GM18508 (cell line): ENCODE data around the gene MCOLN2.
"Not testable (repeated sequence)": the region's sequence is repeated elsewhere in the genome, so short reads cannot be mapped to it uniquely, and the experiment has no call there.

Experiments used
- ATAC-seq: cut with Tn5 transposase; IDR thresholded peaks from one replicate; pipeline ENCODE4 v1.9.1; 2021; ENCODE audit warnings: moderate number of reproducible peaks; ENCODE audit not compliant: insufficient read depth, unreplicated experiment

MCOLN2 gene

DNA sequence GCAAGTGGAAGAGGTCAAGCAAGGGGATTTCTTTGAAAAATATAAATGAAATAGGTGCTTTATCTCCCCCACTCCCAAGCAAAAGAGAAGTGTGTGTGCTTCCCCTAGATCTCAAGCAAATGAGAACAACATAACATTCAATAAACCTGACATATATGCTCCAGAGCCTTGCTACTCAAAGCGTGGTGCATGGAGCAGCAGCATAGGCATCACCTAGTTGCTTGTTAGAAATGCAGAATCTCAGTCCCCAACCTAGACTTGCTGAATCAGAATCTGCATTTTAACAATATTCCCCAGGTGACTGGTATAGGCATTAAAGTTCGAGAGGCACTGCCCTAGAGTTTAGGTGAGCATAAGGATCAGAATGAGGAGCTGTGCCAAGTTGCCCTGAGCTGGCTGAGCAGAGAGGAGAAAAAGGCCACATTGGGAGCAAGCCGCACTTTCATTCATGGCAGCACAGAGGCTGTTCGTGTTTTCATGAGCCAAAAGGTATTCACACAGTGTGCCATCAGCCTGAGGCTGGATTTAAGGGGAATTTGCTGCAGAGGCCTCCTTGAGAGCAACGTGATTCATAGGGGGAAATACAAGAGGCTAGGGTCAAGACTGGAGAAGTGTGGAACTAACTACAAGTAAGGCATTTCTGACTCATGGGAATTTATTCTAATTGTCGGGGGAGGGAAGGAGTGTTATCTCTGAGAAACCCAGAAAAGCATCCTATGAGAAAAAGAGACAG is 89.7 kb downstream of the MCOLN2 start:
- no peak for ATAC-seq

DNA sequence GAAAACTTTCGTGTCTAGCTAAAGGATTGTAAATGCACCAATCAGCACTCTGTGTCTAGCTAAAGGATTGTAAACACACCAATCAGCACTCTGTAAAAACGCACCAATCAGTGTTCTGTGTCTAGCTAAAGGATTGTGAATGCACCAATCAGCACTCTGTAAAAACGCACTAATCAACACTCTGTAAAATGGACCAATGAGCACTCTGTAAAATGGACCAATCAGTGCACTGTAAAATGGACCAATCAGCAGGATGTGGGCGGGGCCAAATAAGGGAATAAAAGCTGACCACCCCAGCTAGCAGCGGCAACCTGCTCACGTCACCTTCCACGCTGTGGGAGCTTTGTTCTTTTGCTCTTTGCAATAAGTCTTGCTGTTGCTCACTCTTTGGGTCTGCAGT is 94.2 kb downstream of the MCOLN2 start:
- not testable (repeated sequence) for ATAC-seq

DNA sequence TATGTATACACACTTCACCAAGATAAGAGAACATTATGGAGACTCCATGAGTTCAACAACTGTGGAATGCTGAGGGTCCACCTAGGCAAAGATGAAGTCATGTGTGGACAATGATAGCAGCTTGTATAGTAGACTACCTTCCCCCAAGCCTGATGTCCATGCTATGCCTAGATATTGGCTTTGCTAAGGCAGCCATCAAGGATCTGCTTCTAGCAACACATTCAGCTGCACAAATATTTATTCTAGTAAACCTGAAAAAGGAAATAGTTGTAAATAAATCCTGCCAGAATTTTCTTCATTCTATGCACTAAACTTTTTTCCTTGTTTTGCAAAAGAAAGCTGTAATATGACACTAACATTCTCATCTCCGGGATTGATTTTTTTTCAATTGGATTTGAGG is 96.9 kb downstream of the MCOLN2 start:
- ATAC-seq, result no peak

DNA sequence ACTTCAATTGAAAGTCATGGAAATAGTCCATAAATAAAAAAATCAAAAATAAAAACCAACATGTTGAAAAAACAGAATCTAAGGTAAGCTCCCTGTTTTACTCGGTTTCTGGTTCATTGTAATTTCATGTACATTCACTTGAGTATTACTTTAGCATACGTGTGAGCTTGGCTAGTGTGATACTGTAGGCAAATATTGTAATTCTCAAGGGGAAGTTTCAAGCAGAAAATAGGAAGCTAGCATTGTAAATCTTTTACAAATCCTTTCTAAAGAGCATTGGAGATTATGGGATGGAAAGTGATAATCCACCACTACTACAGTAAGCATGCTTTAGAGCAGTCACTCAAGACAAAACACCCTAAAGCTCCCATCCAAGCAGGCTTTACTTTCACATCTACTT is 100.6 kb downstream of the MCOLN2 start:
- ATAC-seq, result no peak

DNA sequence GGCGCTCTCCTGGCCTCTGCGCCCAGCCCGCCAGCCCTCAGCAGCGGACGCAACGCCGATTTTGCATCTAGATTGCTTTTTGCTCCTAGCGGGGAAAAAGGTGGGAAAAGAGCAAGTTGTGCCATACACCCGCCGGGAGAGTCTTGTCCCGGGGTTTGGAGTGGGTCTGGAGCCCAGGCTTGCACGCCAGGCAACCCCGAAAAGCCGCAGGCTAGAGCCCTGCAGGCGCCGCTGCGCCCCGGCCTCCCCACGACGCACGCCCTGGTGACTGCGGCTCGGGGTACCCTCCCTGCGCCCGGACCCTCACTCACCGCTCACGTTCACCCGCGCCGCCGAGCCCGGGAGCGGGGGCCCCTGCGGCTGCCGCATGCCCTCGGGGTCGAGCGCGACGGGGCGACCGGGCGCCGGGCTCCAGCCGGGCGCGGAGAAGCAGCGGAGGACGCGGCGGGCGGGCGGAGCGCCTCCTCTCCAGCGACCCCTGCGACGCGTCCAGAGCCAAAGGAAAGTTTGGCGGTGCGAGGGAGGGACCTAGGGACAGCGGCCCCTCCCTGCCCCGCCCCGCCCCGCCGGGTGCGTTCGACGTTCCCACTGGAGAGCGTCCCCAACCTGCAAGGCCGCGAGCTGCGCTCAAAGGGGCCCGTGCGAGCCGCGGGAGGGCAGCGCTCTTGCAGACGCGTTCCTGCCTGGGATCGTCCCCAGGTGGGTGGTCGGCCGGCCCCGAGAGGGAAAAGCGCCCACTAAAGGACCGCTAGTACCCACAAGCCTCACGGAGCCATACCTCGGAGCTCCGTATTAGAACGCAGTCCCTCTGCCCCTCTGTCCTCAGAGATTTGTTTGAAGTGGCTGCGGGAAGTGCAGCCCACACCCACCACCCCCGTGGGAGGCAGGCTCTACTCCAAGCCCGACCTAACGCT is 104.0 kb downstream of the MCOLN2 start, which contains the start of gene LPAR3:
Gene LPAR3 (minus strand): TSS at position 502 of the 914 bp plus-strand sequence. CDS start 27,086 bp downstream, outside the sequence.
- no peak for ATAC-seq

DNA sequence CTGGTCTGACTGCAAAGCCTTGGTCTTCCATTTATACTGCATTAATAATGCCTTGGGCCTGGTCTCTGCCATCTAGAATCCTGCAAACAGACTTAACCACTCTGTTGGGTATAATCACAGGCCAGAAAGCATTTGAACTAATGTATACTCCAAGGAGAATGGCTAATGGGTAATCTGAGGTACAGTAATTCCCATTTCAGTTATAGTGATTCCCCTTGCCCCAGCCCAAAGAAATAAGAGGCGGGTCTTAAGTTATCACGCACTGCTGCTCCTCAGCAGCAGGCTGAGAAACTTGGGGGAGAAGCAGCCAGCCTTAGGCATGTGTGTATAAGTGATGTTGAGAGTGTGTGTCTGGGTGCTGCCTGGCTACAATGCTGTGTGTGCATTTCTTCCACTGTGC is 106.3 kb downstream of the MCOLN2 start:
- no peak for ATAC-seq

DNA sequence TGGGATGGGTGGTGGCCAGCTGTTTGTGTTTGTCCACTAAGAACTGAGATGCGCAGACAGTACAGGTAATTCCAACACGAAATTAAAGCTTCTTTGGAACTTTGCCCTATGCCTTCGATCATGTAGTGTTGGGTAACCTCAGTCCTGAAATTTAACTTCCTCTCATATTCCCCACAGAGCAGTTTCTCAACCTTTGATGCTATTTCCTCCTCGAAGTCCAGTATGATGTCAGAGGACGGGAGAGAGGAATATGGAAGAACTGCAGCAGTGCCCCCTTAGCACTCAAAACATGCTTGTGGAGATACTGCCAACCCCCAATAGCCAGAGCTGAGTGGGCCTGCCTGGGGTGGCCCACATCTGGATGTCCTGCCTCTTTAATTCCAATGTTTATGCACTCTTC is 107.5 kb downstream of the MCOLN2 start:
- no peak for ATAC-seq

DNA sequence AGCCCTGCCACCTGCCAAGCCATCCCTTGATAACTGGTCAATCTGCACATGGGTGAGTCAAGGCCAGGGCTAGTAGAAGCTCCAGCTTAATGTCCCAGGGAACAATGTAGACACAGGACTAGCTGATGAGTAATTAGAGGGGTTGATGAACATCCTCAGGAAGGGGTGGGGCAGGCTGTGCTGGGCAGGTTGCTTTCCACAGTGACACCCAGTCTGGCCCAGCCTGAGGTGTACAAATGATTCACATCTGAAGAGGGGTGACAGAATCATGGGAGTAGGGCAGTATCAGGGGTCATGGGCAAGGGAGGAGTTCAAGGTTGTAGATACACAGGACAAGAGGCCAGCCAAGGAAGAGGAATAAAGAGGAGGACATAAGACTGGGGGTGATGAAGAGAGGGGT is 108.2 kb downstream of the MCOLN2 start:
- no peak for ATAC-seq

DNA sequence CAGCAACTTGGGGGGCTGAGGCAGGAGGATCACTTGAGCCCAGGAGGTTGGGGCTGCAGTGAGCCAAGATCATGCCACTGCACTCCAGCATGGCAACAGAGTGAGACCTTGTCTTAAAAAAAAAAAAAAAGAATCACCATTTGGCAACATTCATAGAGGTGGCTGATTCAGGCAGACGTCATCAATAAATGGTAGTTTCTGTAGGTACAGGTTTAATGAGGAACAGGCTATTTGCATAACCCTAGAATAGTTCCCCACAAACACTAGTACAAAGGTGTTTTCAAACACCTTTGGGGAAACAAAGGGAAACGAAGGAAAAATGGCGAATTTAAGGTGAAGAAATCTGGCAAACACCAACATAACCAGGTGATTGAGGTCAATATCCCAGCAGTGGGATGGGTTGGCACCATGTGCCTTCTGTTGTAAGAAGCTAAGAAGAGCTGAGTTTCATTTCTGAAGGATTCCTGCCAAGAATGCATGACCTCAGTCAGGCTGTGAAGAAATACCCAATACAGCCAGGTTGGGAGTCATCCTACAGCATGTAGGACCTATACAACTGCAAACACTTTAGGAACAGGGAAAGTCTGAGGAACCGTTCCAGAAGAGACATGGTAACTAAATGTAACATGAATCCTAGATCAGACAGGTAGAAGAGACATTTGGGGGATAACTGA is 109.5 kb downstream of the MCOLN2 start:
- ATAC-seq, result no peak

DNA sequence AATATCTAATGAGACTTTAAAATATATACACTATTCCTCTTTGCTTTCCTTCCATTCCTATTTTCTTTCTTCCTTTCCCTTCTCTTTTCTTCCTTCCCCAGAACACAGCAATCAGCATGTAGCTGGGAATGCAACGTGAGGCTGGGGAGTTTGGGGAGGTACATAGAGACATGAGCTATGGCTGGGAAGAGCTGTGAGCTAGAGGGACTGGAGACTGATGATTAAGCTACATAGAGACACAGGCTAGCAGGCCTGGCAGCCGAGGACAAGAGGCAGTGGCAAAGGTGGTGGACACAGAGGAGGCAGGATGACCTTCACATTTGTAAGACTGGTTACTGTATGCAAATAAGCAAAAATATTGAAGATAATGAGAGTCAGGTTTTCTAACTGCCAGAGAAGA is 111.4 kb downstream of the MCOLN2 start:
- ATAC-seq, result no peak

DNA sequence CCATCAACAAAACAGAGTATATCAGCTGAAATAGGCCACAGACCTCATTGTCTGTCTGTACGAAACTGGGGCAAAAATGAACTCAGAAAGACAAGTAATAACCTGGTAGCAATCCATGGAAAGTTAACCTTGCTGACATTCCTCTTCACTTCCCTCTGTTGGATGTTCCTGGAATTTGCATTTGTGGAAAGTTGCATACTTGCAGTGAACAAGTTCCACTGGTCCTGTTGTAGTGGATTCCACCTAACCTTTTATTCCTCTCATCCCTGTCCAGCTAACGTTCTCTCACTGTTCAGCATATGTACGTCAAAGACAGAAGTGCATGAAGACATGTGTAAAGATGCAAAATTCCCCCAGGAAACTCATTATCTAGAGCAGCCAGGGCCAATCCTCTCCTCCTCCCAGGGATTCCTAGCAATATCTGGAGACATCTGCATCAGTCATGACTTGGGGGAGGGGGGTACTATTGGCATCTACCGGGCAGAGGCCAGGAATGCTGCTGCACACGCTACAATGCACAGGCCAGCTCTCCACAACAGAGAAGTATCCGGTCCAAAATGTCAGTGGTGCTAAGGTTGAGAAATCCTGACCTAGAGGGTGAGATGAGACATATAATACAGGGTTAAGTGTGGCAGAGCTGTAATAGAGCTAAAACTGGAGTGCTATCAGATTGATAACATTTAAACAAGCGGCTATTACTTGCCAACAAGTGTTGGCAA is 112.1 kb downstream of the MCOLN2 start:
- ATAC-seq, result no peak

DNA sequence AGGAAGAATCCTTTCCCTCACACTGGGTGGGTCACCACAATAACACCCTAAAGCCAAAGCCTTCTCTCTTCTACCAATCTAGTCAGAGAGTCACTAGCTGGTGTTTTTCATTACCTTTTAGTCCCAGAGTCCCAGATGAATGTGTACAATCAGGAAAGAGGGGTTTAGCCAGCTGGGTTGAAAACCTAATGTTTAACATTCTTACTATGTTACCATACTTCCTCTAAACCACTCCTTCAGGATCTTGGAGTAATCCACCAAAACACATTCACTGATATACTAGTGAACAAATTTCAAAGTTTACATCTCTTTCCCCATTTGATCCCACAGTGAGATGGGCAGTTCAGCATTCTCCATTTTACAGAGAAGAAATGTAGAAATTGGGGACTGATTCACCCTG is 113.6 kb downstream of the MCOLN2 start:
- ATAC-seq, result no peak

DNA sequence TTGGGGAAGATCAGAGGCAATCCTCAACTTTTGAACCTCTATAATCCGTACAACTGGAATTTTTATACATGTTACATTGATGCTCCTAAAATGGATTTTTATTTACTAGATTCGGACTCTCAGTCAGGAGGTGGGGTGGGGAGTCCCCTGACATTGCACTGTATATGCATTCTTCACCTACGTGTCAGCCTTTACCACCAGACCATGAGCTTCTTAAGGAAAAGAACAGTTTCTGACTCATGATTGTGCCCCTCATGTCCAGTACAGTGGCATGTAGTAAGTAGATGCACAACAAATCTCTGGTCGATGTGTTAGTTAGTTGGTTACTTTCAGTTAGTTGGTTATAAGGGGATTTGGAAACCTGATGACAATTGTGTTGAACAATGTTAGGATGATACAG is 119.3 kb downstream of the MCOLN2 start:
- ATAC-seq, result no peak

DNA sequence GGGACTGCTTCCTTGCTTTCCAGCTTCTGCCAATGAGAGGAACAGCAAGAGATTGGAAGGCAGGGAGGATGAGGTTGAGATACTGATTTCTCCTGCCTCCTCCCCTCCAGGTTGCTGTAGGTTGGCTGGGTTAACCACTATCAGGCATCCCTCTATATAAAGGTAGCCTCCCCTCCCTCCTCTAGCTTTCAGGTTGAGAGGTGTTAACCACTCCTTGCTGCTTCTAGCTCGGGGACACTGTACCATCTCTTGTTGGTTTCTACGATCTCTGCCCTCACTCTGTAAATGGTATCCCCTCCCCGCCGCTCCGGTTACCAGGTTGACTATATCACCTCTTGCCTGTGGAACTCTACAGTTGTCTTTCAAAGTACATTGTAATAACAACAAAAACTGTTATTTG is 120.6 kb downstream of the MCOLN2 start:
- ATAC-seq, result no peak
